ENCODE data around the gene KLHL17.
"Not testable (repeated sequence)": the region's sequence is repeated elsewhere in the genome, so short reads cannot be mapped to it uniquely, and the experiment has no call there.

Gene KLHL17

GRCh38 chr1:943545-944340, 16.6 kb upstream of the KLHL17 start:
- Histone ChIP-seq H3K36me3 (ENCODE audit: control insufficient read depth in 2 of 2, insufficient read depth in 2 of 2, low read length in 2 of 2) (peaks cover 17 to 30% of the 10 kb centered on the region in 2 donors), H3K27ac (ENCODE audit: low read depth in 2 of 2, low read length in 2 of 2) (peak overlapping the region in 1 of 2 donors; percentile 63), H3K4me1 (ENCODE audit: control insufficient read depth in 2 of 2, insufficient read depth in 2 of 2, low read length in 2 of 2) (peaks cover 15 to 16% of the 10 kb centered on the region in 2 donors), H3K27me3 (ENCODE audit: control insufficient read depth in 2 of 2, insufficient read depth in 2 of 2, low read length in 2 of 2) (peaks cover 22 to 30% of the 10 kb centered on the region in 2 donors), H3K4me3 (ENCODE audit: low read length in 2 of 2) (no peak overlapping the region), H3K9ac (ENCODE audit: low read depth in 1 of 2, low read length in 2 of 2) (no peak overlapping the region), H3K9me3 (ENCODE audit: control insufficient read depth in 2 of 2, low read length in 2 of 2) (no peaks in the 10 kb centered on the region)

GRCh38 chr1:944341-945325, 15.8 kb upstream of the KLHL17 start:
- Histone ChIP-seq H3K4me1 (ENCODE audit: control insufficient read depth in 2 of 2, insufficient read depth in 2 of 2, low read length in 2 of 2) (peaks cover 15 to 16% of the 10 kb centered on the region in 2 donors), H3K27me3 (ENCODE audit: control insufficient read depth in 2 of 2, insufficient read depth in 2 of 2, low read length in 2 of 2) (peaks cover 16 to 21% of the 10 kb centered on the region in 2 donors), H3K9ac (ENCODE audit: low read depth in 1 of 2, low read length in 2 of 2) (no peak overlapping the region), H3K27ac (ENCODE audit: low read depth in 2 of 2, low read length in 2 of 2) (peak overlapping the region in 1 of 2 donors; percentile 43), H3K4me3 (ENCODE audit: low read length in 2 of 2) (no peak overlapping the region), H3K9me3 (ENCODE audit: control insufficient read depth in 2 of 2, low read length in 2 of 2) (no peaks in the 10 kb centered on the region), H3K36me3 (ENCODE audit: control insufficient read depth in 2 of 2, insufficient read depth in 2 of 2, low read length in 2 of 2) (peaks cover 25 to 39% of the 10 kb centered on the region in 2 donors)

GRCh38 chr1:945688-946556, 14.5 kb upstream of the KLHL17 start:
- H3K4me3 ChIP-seq (ENCODE audit: low read length in 2 of 2): no peak overlapping the region
- H3K9me3 ChIP-seq (ENCODE audit: control insufficient read depth in 2 of 2, low read length in 2 of 2): no peaks in the 10 kb centered on the region
- no peak overlapping the region for H3K27ac ChIP-seq (ENCODE audit: low read depth in 2 of 2, low read length in 2 of 2)
- no peak overlapping the region for H3K9ac ChIP-seq (ENCODE audit: low read depth in 1 of 2, low read length in 2 of 2)
- H3K4me1 ChIP-seq (ENCODE audit: control insufficient read depth in 2 of 2, insufficient read depth in 2 of 2, low read length in 2 of 2): peaks cover 5 to 8% of the 10 kb centered on the region in 2 donors
- peaks cover 38 to 52% of the 10 kb centered on the region in 2 donors for H3K36me3 ChIP-seq (ENCODE audit: control insufficient read depth in 2 of 2, insufficient read depth in 2 of 2, low read length in 2 of 2)
- H3K27me3 ChIP-seq (ENCODE audit: control insufficient read depth in 2 of 2, insufficient read depth in 2 of 2, low read length in 2 of 2): peaks cover 9 to 12% of the 10 kb centered on the region in 2 donors

- not testable (repeated sequence) for H3K4me1 ChIP-seq (ENCODE audit: control insufficient read depth in 2 of 2, insufficient read depth in 2 of 2, low read length in 2 of 2); H3K9me3 ChIP-seq (ENCODE audit: control insufficient read depth in 2 of 2, low read length in 2 of 2); H3K4me3 ChIP-seq (ENCODE audit: low read length in 2 of 2); H3K9ac ChIP-seq (ENCODE audit: low read depth in 1 of 2, low read length in 2 of 2); H3K27ac ChIP-seq (ENCODE audit: low read depth in 2 of 2, low read length in 2 of 2); H3K27me3 ChIP-seq (ENCODE audit: control insufficient read depth in 2 of 2, insufficient read depth in 2 of 2, low read length in 2 of 2)
- peaks cover 44 to 57% of the 10 kb centered on the region in 2 donors for H3K36me3 ChIP-seq (ENCODE audit: control insufficient read depth in 2 of 2, insufficient read depth in 2 of 2, low read length in 2 of 2)
Observed at GRCh38 chr1:946811-947210, 13.6 kb upstream of the KLHL17 start.

GRCh38 chr1:947958-948357, 12.4 kb upstream of the KLHL17 start:
- Histone ChIP-seq H3K36me3 (ENCODE audit: control insufficient read depth in 2 of 2, insufficient read depth in 2 of 2, low read length in 2 of 2) (peaks cover 51 to 67% of the 10 kb centered on the region in 2 donors), H3K27me3 (ENCODE audit: control insufficient read depth in 2 of 2, insufficient read depth in 2 of 2, low read length in 2 of 2) (peaks cover 2 to 3% of the 10 kb centered on the region in 2 donors), H3K4me3 (ENCODE audit: low read length in 2 of 2) (no peak overlapping the region), H3K9me3 (ENCODE audit: control insufficient read depth in 2 of 2, low read length in 2 of 2) (no peaks in the 10 kb centered on the region), H3K27ac (ENCODE audit: low read depth in 2 of 2, low read length in 2 of 2) (no peak overlapping the region), H3K9ac (ENCODE audit: low read depth in 1 of 2, low read length in 2 of 2) (no peak overlapping the region), H3K4me1 (ENCODE audit: control insufficient read depth in 2 of 2, insufficient read depth in 2 of 2, low read length in 2 of 2) (peaks cover 0 to 1% of the 10 kb centered on the region in 2 donors)

GRCh38 chr1:950268-950667, 10.1 kb upstream of the KLHL17 start:
- H3K4me1 ChIP-seq (ENCODE audit: control insufficient read depth in 2 of 2, insufficient read depth in 2 of 2, low read length in 2 of 2): no peaks in the 10 kb centered on the region
- no peak overlapping the region for H3K27ac ChIP-seq (ENCODE audit: low read depth in 2 of 2, low read length in 2 of 2)
- H3K4me3 ChIP-seq (ENCODE audit: low read length in 2 of 2): no peak overlapping the region
- H3K9ac ChIP-seq (ENCODE audit: low read depth in 1 of 2, low read length in 2 of 2): no peak overlapping the region
- peaks cover 69 to 82% of the 10 kb centered on the region in 2 donors for H3K36me3 ChIP-seq (ENCODE audit: control insufficient read depth in 2 of 2, insufficient read depth in 2 of 2, low read length in 2 of 2)
- no peaks in the 10 kb centered on the region for H3K9me3 ChIP-seq (ENCODE audit: control insufficient read depth in 2 of 2, low read length in 2 of 2)
- H3K27me3 ChIP-seq (ENCODE audit: control insufficient read depth in 2 of 2, insufficient read depth in 2 of 2, low read length in 2 of 2): no peaks in the 10 kb centered on the region

- Histone ChIP-seq H3K27ac (ENCODE audit: low read depth in 2 of 2, low read length in 2 of 2) (no peak overlapping the region), H3K4me3 (ENCODE audit: low read length in 2 of 2) (no peak overlapping the region), H3K9me3 (ENCODE audit: control insufficient read depth in 2 of 2, low read length in 2 of 2) (no peaks in the 10 kb centered on the region), H3K36me3 (ENCODE audit: control insufficient read depth in 2 of 2, insufficient read depth in 2 of 2, low read length in 2 of 2) (peaks cover 69 to 82% of the 10 kb centered on the region in 2 donors), H3K27me3 (ENCODE audit: control insufficient read depth in 2 of 2, insufficient read depth in 2 of 2, low read length in 2 of 2) (no peaks in the 10 kb centered on the region), H3K4me1 (ENCODE audit: control insufficient read depth in 2 of 2, insufficient read depth in 2 of 2, low read length in 2 of 2) (no peaks in the 10 kb centered on the region), H3K9ac (ENCODE audit: low read depth in 1 of 2, low read length in 2 of 2) (no peak overlapping the region)
Observed at GRCh38 chr1:950881-951280, 9.5 kb upstream of the KLHL17 start.

- H3K9ac ChIP-seq (ENCODE audit: low read depth in 1 of 2, low read length in 2 of 2): no peak overlapping the region
- no peak overlapping the region for H3K27ac ChIP-seq (ENCODE audit: low read depth in 2 of 2, low read length in 2 of 2)
- H3K4me1 ChIP-seq (ENCODE audit: control insufficient read depth in 2 of 2, insufficient read depth in 2 of 2, low read length in 2 of 2): no peaks in the 10 kb centered on the region
- H3K27me3 ChIP-seq (ENCODE audit: control insufficient read depth in 2 of 2, insufficient read depth in 2 of 2, low read length in 2 of 2): no peaks in the 10 kb centered on the region
- peaks cover 73 to 83% of the 10 kb centered on the region in 2 donors for H3K36me3 ChIP-seq (ENCODE audit: control insufficient read depth in 2 of 2, insufficient read depth in 2 of 2, low read length in 2 of 2)
- H3K9me3 ChIP-seq (ENCODE audit: control insufficient read depth in 2 of 2, low read length in 2 of 2): no peaks in the 10 kb centered on the region
- no peak overlapping the region for H3K4me3 ChIP-seq (ENCODE audit: low read length in 2 of 2)
Observed at GRCh38 chr1:951364-951763, 9.0 kb upstream of the KLHL17 start.

GRCh38 chr1:952201-952600, 8.2 kb upstream of the KLHL17 start:
- no peaks in the 10 kb centered on the region for H3K4me1 ChIP-seq (ENCODE audit: control insufficient read depth in 2 of 2, insufficient read depth in 2 of 2, low read length in 2 of 2)
- peaks cover 74 to 83% of the 10 kb centered on the region in 2 donors for H3K36me3 ChIP-seq (ENCODE audit: control insufficient read depth in 2 of 2, insufficient read depth in 2 of 2, low read length in 2 of 2)
- no peak overlapping the region for H3K4me3 ChIP-seq (ENCODE audit: low read length in 2 of 2)
- H3K27ac ChIP-seq (ENCODE audit: low read depth in 2 of 2, low read length in 2 of 2): no peak overlapping the region
- no peak overlapping the region for H3K9ac ChIP-seq (ENCODE audit: low read depth in 1 of 2, low read length in 2 of 2)
- H3K27me3 ChIP-seq (ENCODE audit: control insufficient read depth in 2 of 2, insufficient read depth in 2 of 2, low read length in 2 of 2): no peaks in the 10 kb centered on the region
- H3K9me3 ChIP-seq (ENCODE audit: control insufficient read depth in 2 of 2, low read length in 2 of 2): no peaks in the 10 kb centered on the region
